Measurements from ENCODE around the gene RIN1.
A peak's percentile ranks its signal among the peaks of the same experiment; 100 is the strongest.
"Not testable (repeated sequence)": the region's sequence is repeated elsewhere in the genome, so short reads cannot be mapped to it uniquely, and the experiment has no call there.

Gene RIN1, protein sequence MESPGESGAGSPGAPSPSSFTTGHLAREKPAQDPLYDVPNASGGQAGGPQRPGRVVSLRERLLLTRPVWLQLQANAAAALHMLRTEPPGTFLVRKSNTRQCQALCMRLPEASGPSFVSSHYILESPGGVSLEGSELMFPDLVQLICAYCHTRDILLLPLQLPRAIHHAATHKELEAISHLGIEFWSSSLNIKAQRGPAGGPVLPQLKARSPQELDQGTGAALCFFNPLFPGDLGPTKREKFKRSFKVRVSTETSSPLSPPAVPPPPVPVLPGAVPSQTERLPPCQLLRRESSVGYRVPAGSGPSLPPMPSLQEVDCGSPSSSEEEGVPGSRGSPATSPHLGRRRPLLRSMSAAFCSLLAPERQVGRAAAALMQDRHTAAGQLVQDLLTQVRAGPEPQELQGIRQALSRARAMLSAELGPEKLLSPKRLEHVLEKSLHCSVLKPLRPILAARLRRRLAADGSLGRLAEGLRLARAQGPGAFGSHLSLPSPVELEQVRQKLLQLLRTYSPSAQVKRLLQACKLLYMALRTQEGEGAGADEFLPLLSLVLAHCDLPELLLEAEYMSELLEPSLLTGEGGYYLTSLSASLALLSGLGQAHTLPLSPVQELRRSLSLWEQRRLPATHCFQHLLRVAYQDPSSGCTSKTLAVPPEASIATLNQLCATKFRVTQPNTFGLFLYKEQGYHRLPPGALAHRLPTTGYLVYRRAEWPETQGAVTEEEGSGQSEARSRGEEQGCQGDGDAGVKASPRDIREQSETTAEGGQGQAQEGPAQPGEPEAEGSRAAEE
- total RNA-seq = 1.5 to 16.5 (median 6.2) reads per million in 17 experiments

DNA sequence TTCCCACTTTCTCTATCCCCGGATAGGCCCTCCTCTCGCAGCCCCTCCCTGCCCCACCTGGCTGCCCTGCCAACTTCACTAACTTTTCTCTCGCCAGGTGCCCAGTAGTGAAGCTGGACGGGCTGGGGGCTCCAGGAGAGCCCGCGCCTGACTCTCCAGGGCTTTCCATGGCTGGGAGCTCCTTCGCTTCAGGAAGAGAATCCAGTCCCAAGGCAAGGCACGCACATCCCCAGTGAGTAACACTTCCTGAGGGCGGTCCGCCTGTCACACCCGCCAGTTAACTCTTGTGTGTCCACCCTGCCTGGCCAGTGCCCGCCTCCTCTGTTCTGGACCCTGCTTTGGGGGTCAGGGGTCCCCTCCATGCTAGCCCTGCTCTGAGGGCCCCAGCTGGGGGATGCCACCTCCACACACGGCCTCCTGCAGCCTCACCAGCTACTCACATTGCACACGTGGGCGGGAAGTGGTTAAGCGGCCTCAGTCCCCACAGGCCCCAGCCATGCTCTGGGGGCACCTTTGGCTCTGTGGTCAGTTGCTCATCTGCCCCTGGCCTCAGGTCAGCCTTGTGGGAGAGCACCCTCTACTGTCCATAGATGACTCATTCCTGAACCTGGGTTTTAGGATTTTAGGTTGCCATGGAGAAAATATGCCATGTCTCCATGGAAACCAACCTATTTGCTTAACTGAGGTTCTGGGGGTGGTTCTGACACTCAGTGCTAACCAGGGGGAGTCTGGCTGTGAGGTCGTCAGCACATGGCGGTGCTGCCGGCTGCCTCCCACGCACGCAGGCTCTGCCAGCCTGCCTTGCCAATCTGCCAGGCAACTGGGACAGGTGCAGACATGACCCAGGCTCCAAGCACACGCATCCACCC, at the start of gene RIN1:
RIN1 (minus strand) TSS at position 201 of the 869 bp plus-strand sequence; CDS start at position 169, 32 bp downstream.
- DNase-seq = peak; percentile 80 to 87 (median 84)

DNA sequence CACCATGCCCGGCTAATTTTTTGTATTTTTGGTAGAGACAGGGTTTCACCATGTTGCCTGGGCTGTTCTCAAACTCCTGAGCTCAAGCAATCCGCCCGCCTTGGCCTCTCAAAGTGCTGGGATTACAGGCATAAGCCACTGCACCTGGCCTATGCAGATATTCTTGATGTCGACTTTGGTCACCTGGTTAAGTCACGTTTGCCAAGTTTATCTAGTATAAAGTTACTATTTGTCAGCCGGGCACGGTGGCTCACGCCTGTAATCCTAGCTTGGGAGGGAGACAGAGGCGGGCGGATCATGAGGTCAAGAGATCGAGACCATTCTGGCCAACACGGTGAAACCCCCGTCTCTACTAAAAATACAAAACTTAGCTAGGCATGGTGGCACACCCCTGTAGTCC, 48.1 kb upstream of the RIN1 start:
- DNase-seq = not testable (repeated sequence)

DNA sequence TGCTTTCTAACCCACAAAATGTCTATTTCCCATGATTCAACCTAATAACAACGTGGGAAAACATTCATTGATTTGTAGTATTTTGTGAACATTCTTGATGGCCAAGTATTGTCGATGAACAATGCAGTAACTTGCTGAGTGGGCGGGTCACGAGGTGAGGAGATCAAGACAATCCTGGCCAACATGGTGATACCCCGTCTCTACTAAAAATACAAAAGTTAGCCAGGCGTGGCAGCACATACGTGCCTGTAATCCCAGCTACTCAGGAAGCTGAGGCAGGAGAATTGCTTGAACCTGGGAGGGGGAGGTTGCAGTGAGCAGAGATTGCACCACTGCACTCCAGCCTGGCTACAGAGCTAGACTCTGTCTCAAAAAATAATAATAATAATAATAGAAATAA, 44.0 kb upstream of the RIN1 start:
- DNase-seq = peak in 1 of 4 experiments; percentile 22

DNA sequence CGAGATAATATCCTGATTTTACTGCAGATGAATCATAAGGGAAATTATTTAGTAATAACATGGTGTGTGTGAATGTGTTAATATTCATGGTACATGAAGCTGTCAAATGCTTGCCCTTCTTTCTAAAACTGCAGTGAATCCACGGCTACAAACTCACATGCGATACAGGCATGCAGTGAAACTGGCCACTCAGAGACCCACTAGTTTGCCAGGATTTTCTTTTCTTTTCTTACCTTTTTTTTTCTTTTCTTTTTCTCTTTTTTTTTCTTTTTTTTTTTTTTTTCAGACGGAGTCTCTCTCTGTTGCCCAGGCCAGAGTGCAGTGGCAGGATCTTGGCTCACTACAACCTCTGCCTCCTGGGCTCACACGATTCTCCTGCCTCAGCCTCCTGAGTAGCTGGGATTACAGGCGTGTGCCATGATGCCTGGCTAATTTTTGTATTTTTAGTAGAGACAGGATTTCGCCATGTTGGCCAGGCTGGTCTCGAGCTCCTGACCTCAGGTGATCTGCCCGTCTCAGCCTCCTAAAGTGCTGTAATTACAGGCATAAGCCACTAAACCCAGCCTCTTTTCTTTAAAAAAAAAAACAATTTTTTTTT, 37.6 kb upstream of the RIN1 start:
- DNase-seq = not testable (repeated sequence)

DNA sequence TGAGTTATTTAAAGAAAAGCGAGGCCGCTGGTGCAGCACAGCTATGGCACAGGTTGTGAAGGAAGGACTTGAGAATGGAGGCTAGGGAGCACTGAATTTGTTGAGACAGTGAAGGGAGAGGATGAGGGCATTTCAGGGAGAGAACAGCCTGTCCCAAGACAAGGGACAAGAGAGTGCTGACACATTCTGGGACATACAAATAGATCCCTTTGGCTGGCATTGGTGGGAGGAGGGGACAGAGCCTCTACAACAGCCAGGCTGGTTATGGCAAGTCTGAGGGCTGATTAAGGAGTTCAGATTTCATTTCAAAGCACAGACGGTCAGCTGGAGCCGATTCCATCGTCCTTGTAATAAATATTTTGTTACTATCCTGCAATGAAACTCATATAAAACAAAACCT, 37.0 kb upstream of the RIN1 start:
- no peak for DNase-seq

DNA sequence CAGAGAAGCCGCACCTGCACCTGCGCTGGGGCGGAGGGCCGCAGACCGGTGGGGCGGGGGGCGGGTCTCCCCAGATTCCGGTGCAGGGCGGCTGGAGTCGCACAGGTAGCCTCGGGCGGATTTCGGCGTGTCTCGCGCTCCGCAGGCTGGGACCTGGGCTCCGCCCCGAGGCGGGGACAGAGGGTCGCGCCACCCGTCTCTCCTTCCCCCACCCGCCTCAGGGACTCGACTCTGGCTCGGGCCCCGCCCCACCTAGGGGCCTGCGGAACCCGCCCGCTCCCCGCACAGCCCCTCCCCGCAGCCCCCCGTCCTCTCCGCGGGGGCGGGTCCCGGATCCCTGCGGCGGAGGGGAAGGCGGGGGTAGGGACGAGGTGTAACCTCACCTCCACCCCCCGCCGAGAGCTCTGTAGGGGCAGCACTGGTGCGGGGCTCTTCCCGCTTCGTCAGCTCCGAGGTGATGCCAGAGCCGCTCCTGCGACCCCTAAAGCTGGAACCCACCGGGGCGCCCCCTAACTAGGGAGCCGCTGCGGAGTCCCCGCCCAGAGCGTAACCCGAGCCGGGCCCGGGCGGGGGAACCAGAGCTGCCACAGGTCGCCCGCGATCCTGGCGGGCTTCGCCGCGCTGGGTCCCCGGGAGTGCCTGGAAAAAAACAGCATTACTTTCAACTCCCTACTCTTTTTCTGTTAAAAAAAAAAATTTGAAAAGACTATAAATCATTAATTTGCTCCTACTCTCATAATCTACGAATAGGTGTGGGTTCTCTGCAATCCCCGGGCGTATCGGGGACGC, 35.6 kb upstream of the RIN1 start, which contains the start of gene SLC29A2:
SLC29A2 (minus strand) TSS at position 134 of the 789 bp plus-strand sequence. CDS start 169 bp downstream, outside the sequence.
- DNase-seq = peak in 3 of 4 experiments; percentile 18 to 57 (median 22)

DNA sequence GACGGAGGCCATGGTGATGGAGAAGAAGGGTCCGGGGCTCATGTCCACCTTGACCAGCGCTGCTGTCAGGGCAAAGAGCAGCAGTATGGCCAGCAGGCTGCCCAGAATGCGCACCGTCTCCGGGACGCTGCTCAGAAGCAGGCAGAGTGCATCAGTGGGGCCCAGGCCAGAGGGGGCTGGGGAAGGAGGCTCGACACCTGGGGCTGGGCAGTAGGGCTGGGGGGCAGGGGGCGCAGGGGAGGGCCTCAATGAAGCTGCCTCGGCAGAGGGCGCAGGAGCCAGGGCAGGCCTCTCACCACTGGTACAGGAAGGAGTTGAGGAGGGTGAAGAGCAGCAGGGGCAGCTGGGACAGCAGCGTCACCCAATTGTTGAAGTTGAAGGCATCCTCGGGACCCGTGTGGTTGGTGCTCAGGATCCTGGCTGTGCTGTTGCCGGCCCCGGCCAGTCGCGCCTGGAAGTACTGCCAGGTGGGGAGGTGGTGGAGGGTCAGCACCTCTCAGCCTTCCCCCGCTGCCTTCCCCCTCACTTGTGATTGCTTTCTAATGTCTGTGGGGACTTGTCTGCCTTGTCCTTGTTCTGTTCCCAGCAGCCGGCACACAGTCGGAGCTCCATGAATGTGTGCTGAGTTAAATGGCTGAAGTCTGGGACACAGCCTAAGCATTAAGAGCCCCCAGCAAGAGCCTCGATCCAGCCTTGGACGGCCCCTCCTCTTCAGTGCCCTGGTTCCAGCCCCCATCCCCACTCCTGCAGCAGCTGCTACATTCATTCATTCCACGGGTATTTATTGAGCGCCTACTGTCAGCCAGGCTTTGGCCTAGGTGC, 33.0 kb upstream of the RIN1 start:
- DNase-seq = no peak

DNA sequence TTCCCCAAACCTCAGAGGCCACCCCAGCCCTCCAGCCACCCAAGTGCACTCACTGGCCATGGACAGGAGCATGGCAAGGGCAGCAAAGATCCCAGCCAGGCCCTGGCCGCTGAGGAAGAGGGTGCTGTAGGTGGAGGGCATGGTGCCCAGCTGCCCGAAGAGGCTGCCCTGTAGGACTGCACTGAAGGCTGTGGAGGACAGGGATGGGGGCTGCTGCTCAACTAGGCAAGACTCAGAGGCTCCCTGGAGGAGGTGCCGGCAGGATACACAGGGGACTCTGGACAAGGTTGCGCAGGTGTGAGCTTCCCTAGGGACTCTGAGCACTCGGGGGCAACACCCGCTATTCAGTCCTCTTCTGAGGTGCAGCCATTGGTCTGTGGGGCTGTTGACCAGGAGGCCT, 32.2 kb upstream of the RIN1 start:
- no peak for DNase-seq

DNA sequence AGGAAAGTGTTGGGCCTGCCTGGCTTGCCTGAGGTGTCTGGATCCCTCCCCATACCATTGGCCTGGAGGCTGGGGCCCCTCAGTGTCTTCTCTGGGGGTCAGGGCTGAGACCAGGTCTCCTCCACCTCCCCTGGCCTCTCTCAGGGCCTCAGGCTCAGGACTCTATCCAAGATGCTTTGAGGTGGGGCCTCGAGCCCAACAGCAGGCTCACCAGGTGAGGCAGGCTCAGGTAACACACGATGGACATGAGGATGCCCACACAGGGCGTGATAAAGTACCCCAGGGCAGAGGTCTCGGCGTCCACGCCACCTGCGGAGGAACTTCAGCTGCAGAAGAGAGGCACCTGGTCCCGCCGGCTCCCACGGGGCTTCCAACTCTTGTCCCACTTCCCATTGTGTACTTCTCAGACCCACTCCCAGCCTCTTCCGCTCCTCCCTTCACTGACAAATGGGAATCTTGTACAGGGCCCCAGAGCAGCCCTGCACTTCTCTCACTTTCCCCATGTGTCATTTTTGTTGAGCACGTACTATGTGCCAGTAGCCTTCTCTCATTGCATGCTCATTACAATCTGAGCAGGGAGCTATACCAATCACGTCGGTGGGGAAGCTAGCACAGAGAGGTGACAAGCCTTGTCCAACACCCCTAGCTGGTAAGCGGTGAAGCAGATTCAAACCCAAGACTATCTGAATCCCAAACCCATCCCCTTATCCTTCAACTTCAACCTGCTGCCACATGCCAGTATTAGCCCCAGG, 31.5 kb upstream of the RIN1 start:
- DNase-seq = no peak

DNA sequence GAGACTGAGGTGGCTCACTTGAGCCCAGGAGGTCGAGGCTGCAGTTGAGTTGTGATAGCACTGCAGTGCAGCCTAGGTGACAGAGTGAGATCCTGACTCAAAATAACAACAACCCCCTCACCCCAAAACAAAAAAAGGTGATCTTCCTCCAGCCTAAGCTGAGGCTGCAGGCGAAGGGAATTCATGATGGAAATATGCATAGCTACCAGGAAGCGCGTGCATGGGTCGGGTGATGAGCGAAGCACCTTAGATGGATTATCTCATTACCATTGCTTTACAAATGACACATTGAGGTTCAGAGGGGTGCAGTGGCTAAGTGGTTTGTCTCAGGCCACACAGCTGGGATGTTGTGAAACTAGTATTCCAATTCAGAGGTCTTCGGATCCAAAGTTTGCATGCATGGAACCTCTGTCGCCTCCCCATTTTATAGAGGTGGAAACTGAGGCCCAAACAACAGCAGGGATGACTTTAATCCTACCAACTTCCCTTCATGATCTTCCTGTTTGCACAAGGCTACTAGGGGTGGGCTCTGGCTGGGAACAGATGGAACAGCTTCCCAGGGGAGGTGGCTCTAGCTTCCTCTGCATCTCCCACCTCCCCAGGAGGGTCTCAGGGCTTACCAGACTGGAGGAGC, 30.7 kb upstream of the RIN1 start:
- DNase-seq = no peak

DNA sequence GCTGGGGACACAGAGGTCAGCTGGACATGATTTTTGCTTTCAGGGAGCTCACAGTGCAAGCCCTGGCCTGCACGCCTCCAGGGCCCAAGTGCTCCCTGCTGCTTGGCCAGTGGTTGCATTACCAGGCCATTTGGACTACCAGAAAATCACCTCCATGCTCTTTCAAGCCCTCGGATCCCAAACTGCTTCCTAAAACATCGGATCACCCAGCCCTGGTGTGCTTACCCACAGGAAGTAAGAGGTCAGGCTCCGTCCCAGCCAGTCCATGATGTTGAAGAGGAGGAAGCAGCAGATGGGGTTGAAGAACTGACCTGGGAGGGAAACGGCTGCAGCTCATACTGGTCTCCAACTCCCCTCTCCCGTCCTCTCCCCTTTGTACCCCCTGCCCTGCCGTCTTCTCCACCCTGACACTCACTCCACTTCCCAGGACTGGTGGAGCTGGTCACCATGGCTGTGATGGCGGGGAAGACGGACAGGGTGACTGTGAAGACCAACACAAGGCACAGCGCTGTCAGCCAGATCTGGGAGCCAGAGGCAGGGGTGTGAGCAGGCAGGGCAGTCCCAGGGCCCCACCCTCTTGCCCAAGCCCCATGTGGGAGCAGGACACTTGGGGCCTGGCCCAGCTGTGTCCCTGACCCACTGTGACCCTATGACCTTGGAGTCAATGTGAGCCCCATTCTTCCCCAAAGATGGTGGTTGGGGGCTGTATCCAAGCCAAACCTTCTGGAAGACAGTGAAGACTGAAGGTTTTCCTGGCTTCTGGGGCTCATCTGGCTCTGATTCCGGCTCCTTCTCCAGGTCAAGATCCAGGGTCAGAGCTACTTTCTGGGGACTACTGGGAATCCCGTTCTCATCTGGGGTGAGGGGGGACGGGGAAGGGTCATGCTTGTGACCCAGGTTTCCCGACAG, 29.7 kb upstream of the RIN1 start:
- no peak for DNase-seq

DNA sequence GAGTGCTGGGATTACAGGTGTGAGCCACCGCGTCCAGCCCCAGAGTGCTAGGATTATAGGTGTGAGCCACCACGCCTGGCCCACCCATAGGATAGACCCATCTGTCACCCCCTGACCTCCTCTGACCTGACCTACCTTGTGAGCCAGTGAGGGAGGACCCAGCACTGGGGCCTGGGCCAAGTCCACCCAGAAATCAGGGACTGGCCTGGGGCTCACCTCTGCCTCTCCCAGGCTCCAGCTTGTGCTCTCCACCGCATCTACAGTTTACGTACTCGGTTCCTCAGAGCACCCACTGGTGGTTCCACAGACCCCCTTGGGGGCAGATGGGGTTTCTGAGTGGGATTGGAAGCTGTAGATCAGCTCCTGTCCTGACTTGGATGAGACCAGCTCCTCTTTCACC, 28.9 kb upstream of the RIN1 start:
- no peak for DNase-seq

DNA sequence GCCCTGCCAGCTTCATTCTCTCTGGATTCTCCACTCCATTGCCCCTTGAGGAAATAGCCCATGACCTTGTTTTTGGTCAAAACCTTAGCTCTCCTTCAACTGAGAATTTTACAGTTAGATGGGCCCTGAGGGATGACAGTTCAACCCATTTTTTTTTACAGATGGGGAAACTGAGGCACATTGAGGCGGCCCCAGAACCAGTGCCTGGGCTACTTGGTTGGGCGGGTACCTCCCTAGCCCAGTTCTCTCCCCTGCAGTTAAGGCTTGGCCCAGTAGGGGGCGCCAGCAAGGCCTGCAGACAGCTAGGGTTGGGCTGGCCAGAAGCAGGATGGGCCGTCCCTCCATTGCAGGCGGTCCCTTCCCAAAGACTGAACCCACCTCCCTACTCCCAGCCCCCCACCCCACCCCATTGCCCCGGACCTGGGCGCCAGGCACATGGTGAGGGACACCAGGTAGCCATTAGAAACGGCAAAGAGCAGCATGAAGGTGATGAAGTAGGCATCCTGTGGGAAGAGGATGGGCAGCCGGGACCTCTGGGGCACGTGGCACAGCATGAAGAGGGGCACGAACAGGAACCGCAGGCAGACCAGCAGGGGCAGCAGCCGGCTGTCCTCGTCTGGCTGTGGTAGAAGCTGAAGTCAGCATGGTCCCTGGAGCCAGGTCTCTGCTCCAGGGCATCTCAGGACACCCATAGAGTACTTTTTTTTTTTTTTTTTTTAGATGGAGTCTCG, 27.7 kb upstream of the RIN1 start:
- peak; percentile 60 to 82 (median 66) for DNase-seq

DNA sequence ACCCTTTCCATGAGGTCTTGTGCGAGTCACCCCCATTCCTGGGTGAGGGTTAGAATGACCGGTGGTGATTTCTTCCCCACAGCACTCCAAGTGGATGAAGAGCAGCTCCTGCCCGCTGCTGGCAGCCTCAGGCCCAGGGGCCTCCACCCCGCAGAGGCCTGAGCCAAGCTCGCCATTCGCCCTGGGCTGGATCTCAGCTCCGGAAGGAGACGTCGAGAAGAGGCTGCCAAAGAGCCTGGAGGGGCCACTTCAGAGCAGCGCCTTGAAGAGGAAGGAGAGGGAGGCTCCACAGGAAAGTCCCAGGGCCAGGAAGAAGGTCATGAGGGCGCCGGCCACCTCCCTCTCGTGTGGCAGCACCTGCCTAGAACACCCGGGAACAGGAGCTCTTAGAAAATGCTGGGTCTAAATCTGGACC, 27.0 kb upstream of the RIN1 start:
- no peak for DNase-seq

DNA sequence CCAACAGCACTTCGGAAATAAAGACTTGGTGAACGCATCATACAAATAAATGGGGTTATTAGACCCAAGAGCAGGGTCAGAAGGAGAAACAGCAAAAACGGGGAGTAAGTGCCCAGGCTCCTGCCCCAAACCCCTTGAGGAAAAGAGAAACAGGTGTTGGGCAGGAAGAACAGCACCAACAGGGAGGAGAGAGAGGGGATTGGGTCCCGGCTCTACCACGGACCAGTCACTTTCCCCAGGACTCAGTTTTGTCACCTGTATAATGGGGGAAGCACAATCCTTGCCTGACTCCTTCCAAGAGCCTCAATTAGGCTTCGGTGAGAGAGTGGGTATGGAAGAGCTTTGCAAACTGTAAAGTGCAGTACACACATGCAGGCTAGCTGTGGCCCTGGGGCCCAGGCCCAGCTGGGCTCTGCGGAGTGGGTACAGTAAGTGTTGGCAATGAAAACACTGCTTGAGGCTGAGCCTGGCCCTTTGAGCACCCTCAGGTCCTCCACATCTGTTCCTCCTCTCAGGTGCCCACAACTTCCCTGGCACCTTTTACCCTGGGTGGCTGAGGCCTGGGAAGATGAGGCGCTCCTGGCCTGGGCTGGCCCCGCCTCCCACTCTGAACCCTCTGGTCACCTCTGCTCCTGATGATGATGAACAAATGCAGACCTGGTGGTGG, 26.4 kb upstream of the RIN1 start:
- DNase-seq = no peak

DNA sequence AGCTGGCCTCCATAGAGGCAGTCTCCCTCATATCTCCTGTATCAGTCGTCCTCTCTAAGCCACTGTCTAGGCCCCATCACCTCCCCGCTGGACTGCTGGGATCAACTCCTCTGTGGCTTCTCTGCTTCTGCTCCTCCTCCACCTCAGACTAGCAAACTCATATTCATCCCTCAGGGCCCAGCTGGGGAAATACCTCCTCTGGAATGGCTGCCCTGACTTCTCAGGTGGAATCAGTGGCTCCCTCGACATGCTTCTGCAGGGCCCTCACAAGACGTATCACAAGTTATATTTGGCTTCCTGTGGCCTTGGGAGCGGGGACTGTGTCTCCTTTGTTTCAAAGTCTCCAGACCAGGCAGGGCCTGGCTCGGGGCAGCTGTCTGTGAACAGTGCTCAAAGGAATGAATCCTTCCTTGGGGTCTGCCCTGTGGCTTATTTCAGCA, 25.3 kb upstream of the RIN1 start:
- DNase-seq = no peak

All from suppressor macrophage (primary cell).